ENCODE results near the gene SUN2. TPM values are rescaled to one million over a fixed set of nuclear protein-coding genes. Genes with fewer than 3 reads are reported as not detected.

Gene SUN2
- total and polyA plus RNA-seq, 2 of the 8 experiments (the other 6 are each of a cell fraction or from before 2014, with no cell fraction given): 5.1 to 10.5 TPM

DNA sequence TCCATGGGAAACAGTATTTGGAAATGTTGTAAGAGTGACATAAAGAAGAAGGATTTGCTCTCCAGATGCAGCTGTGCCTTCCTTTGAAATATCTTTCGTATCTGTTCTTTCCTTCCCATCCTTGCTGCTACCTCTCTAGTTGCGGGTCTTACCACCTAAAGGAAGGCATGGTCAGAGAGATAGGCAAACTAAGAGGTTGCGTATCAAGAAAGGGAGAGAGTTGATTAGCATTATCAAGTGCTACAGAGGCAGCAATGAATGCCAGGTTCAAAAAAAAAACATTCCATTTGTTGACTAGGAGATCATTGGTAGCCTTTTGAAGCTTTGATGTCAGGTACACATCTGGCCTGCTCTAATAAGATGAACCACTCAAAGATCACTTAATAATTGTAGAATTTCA is 45.4 kb downstream of the SUN2 start:
- Histone ChIP-seq H3K9me3 (ENCODE audit: insufficient read depth in 2 of 2, low read depth in 1 of 2, low read length in 1 of 2) (no peaks in the 10 kb centered on the region), H3K9ac (replicated peaks in 1 of 4; ENCODE audit: extremely low read depth in 1 of 4, low read depth in 3 of 4, low read length in 3 of 4) (no peak overlapping the region), H2BK5ac (ENCODE audit: low read depth, low read length) (no peak overlapping the region), H3K18ac (ENCODE audit: extremely low read depth, low read length) (no peak overlapping the region), H2BK12ac (ENCODE audit: low read depth, low read length) (no peak overlapping the region), H3K27ac (ENCODE audit: low read depth, low read length) (no peak overlapping the region), H3K27me3 (replicated peaks in 1 of 4; ENCODE audit: control insufficient read depth in 3 of 4, extremely low read depth in 1 of 4, insufficient read depth in 3 of 4, low read length in 3 of 4) (no peaks in the 10 kb centered on the region), H3K79me1 (ENCODE audit: low read depth, low read length) (peaks cover 18% of the 10 kb centered on the region), H3K56ac (replicated peaks; ENCODE audit: insufficient read length, low read depth, low read length) (no peak overlapping the region), H4K5ac (ENCODE audit: insufficient read length, low read depth, low read length) (no peak overlapping the region), H4K20me1 (replicated peaks in 1 of 2; ENCODE audit: control insufficient read depth in 1 of 2, insufficient read depth in 2 of 2, low read length in 2 of 2) (peaks cover 23 to 31% of the 10 kb centered on the region in 2 experiments), H3K23ac (ENCODE audit: insufficient read length) (no peak overlapping the region), H3K36me3 (ENCODE audit: control insufficient read depth in 2 of 4, insufficient read depth in 4 of 4, low read length in 3 of 4) (peaks cover 0 to 21% (median 6%) of the 10 kb centered on the region in 4 experiments; a peak in 6 of 8 replicates), H2BK15ac (ENCODE audit: low read length) (no peak overlapping the region), H3K4me2 (ENCODE audit: insufficient read depth in 1 of 2, low read depth in 2 of 2, low read length in 2 of 2) (no peak overlapping the region), H3K14ac (ENCODE audit: insufficient read length) (no peak overlapping the region), H4K8ac (ENCODE audit: extremely low read depth, insufficient read depth, low read length) (no peak overlapping the region), H3K4me1 (replicated peaks in 1 of 4; ENCODE audit: control insufficient read depth in 3 of 4, insufficient read depth in 4 of 4, low read length in 3 of 4) (peaks cover 8 to 15% (median 12%) of the 10 kb centered on the region in 4 experiments), H3K4me3 (ENCODE audit: extremely low read depth in 1 of 4, insufficient read depth in 2 of 4, low read depth in 3 of 4, low read length in 4 of 4) (no peak overlapping the region), H2BK20ac (ENCODE audit: low read length) (no peak overlapping the region), H2BK120ac (replicated peaks; ENCODE audit: low read depth, low read length) (no peak overlapping the region), H3K4ac (replicated peaks; ENCODE audit: insufficient read length, low read depth, low read length) (no peak overlapping the region), H3K23me2 (ENCODE audit: low read depth, low read length) (peaks cover 3% of the 10 kb centered on the region; the same call in 1 of the 2 replicates), H4K91ac (replicated peaks; ENCODE audit: insufficient read length, low read length) (no peak overlapping the region), H2AK5ac (ENCODE audit: low read depth, low read length) (no peak overlapping the region), H3K79me2 (ENCODE audit: control insufficient read depth in 1 of 2, insufficient read depth in 2 of 2, low read length in 2 of 2) (peaks cover 29 to 92% of the 10 kb centered on the region in 2 experiments), H2AFZ (ENCODE audit: low read length) (no peak overlapping the region)
- DNase-seq (ENCODE audit: low read depth in 1 of 2, low spot score in 2 of 2) (no peak), FAIRE-seq (no peak)
- ChIA-PET POLR2A (ENCODE audit: partially characterized antibody) (interaction anchor here (1.6 kb wide), 1 partner anchor 28 kb away, joined by 4 read pairs; the partner anchor contains the start of gene TOMM22), CTCF (ENCODE audit: partially characterized antibody) (interaction anchor here (1.3 kb wide), 1 partner anchor 8 kb away, joined by 5 read pairs; no protein-coding TSS in a partner anchor)
- WGBS, 2 experiments (ENCODE audit: extremely low coverage in 1 of 2, insufficient coverage in 1 of 2, insufficient read length in 1 of 2, insufficient replicate concordance in 2 of 2, low coverage in 1 of 2, low lambda C conversion rate in 2 of 2, missing lambda C conversion rate in 1 of 2): 93% methylated on average over 3 of the region's 3 CpGs; no CpG with 5 or more reads in 1 of the 2 experiments
- TF ChIP-seq, protein P1, sequence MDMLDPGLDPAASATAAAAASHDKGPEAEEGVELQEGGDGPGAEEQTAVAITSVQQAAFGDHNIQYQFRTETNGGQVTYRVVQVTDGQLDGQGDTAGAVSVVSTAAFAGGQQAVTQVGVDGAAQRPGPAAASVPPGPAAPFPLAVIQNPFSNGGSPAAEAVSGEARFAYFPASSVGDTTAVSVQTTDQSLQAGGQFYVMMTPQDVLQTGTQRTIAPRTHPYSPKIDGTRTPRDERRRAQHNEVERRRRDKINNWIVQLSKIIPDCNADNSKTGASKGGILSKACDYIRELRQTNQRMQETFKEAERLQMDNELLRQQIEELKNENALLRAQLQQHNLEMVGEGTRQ (IDR thresholded peaks at IDR 0.05; ENCODE audit: low read length): no peak
- TF ChIP-seq ZNF274 (IDR thresholded peaks at IDR 0.05; ENCODE audit: borderline replicate concordance, extremely low read depth, low read length) (no peak), GTF2F1 (IDR thresholded peaks at IDR 0.05; ENCODE audit: borderline replicate concordance, low read depth, low read length) (no peak), EP300 (IDR thresholded peaks at IDR 0.05; ENCODE audit: borderline replicate concordance in 1 of 2, low read depth in 2 of 2, low read length in 2 of 2) (no peak), HDAC6 (IDR thresholded peaks at IDR 0.05; ENCODE audit: low read depth, low read length) (no peak), TBP (IDR thresholded peaks at IDR 0.05; ENCODE audit: low read depth, low read length) (no peak), TCF12 (IDR thresholded peaks at IDR 0.05; ENCODE audit: low read depth, low read length) (no peak)
